Spleen (tissue), 7 donors: ENCODE data around the gene RSPH9.

Experiments used
- CTCF ChIP-seq, 11 experiments: fragments of 200-600 bp in 7 of 11; fragments of 450-650 bp in 4 of 11; sonication (generic) in 4 of 11; IDR thresholded peaks in 8 of 11; conservative IDR thresholded peaks in 3 of 11; 1 replicate in 7 of 11; 2 replicates in 4 of 11; pipeline versions ENCODE4 v1.4.0 to v1.8.0; 2016 to 2021; ENCODE audit warnings: antibody characterized with exemption in 11 of 11, inconsistent platforms in 4 of 11, mild to moderate bottlenecking in 1 of 11
- POLR2A ChIP-seq, 3 donors: fragments of 450-650 bp; IDR thresholded peaks; one replicate each; pipeline ENCODE4 v1.5.1; 2017; ENCODE audit warnings: antibody characterized with exemption in 3 of 3, mild to moderate bottlenecking in 1 of 3
- POLR2AphosphoS5 ChIP-seq, 3 donors: sonication (generic); formaldehyde crosslinking; IDR thresholded peaks; one replicate each; pipeline ENCODE4 v1.5.1; 2017; ENCODE audit warnings: antibody characterized with exemption in 3 of 3
- donor health status: DM: no; HTN: no; CAD: no; lungs with moderate emphysema.
- donor health status: DM: no; HTN: no; CAD: no.
- donor health status: DM: no; HTN: no; CAD: no.

- TF ChIP-seq CTCF (IDR thresholded peaks at IDR 0.05 in 8 of 11, conservative IDR thresholded peaks at IDR 0.05 in 3 of 11) (no peak), POLR2A (IDR thresholded peaks at IDR 0.05) (no peak), POLR2AphosphoS5 (IDR thresholded peaks at IDR 0.05) (no peak)
These were observed 13.7 kb upstream of the RSPH9 start for GRCh38 chr6:43630980-43631619.
